GM19099 (cell line): ENCODE measurements around the gene SMOC2.

Experiments
- POLR2A ChIP-seq: IDR thresholded peaks from 3 replicates; pipeline ENCODE4 v1.6.1; 2011; ENCODE audit warnings: low read depth; ENCODE audit not compliant: insufficient read length; ENCODE audit errors: extremely low read depth

The SMOC2 gene

GRCh38 chr6:168671028-168671862, 230.3 kb downstream of the SMOC2 start:
- no peak for TF ChIP-seq POLR2A

GRCh38 chr6:168671863-168672546, 231.0 kb downstream of the SMOC2 start:
- no peak for TF ChIP-seq POLR2A

- no peak for TF ChIP-seq POLR2A
Measured at GRCh38 chr6:168674595-168674994, 233.6 kb downstream of the SMOC2 start.

GRCh38 chr6:168675375-168675774, 234.4 kb downstream of the SMOC2 start:
- no peak for TF ChIP-seq POLR2A

GRCh38 chr6:168675933-168676551, 235.1 kb downstream of the SMOC2 start:
- no peak for TF ChIP-seq POLR2A

GRCh38 chr6:168676552-168677322, 235.8 kb downstream of the SMOC2 start:
- no peak for TF ChIP-seq POLR2A

- TF ChIP-seq POLR2A = no peak
Measured at GRCh38 chr6:168678077-168678476, 237.1 kb downstream of the SMOC2 start.

GRCh38 chr6:168678588-168678987, 237.6 kb downstream of the SMOC2 start:
- no peak for TF ChIP-seq POLR2A

- no peak for TF ChIP-seq POLR2A
Measured at GRCh38 chr6:168681748-168682147, 240.8 kb downstream of the SMOC2 start.

GRCh38 chr6:168683621-168684020, 242.6 kb downstream of the SMOC2 start:
- TF ChIP-seq POLR2A = no peak

- TF ChIP-seq POLR2A = no peak
Measured at GRCh38 chr6:168684471-168684870, 243.5 kb downstream of the SMOC2 start.

- no peak for TF ChIP-seq POLR2A
Measured at GRCh38 chr6:168684906-168685305, 243.9 kb downstream of the SMOC2 start.

GRCh38 chr6:168686029-168686738, 245.2 kb downstream of the SMOC2 start:
- no peak for TF ChIP-seq POLR2A

- no peak for TF ChIP-seq POLR2A
Measured at GRCh38 chr6:168686831-168687730, 246.1 kb downstream of the SMOC2 start.

GRCh38 chr6:168690271-168690670, 249.3 kb downstream of the SMOC2 start:
- TF ChIP-seq POLR2A = no peak
